HPDE6-E6E7 (cell line): ENCODE data around the gene SLC7A4.
A peak's percentile ranks its signal among the peaks of the same experiment; 100 is the strongest.
"Not testable (repeated sequence)": the region's sequence is repeated elsewhere in the genome, so short reads cannot be mapped to it uniquely, and the experiment has no call there.

Source experiments
- DNase-seq: peaks from one replicate; pipeline ENCODE4 v3.0.0; 2011; ENCODE audit warnings: missing footprints; ENCODE audit errors: extremely low spot score

The SLC7A4 gene

DNA sequence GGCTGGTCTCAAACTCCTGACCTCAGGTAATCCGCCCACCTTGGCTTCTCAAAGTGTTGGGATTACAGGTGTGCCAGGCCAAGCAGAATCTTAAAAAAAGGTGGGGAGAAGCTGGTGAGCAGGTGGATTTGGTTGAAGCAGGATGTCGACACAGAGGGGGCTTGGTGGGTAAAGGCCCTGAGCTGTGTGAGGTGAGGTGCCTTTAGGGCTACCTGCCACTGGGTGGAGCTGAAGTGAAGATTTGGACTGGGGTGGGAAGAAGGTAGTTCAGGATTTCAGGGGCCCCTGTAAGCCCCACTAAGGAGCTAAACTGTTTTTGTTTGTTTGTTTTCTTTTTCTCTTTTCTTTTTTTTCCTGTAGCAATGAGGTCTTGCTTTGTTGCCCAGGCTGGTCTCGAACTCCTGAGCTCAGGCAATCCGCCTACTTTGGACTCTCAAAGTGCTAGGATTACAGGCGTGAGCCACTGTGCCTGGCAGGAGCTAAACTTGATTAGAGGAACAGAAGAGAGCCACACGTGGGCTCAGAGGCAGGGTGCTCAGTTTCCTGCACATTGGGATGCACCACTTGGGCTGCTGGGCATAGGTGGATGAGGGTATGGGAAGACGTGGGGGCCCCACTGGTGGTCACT lies 11.4 kb downstream of the SLC7A4 start:
- no peak for DNase-seq

DNA sequence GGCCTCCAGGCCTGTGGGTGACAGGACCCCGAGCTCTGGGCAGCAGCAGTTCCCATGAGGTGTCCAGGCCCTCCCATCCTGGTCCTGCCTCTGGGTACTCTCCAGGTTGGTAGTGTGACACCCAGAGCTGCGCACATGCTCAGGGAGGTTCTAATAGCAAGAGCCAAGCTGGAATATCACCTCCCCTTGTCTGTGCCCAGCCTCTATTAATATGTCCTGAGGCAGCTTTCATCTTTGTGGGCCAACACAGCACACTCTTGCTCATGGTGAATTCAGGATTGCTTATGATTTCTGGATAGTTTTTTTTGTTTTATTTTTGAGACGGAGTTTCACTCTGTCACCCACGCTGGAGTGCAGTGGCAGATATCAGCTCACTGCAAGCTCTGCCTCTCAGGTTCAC lies 14.0 kb downstream of the SLC7A4 start:
- DNase-seq: no peak

DNA sequence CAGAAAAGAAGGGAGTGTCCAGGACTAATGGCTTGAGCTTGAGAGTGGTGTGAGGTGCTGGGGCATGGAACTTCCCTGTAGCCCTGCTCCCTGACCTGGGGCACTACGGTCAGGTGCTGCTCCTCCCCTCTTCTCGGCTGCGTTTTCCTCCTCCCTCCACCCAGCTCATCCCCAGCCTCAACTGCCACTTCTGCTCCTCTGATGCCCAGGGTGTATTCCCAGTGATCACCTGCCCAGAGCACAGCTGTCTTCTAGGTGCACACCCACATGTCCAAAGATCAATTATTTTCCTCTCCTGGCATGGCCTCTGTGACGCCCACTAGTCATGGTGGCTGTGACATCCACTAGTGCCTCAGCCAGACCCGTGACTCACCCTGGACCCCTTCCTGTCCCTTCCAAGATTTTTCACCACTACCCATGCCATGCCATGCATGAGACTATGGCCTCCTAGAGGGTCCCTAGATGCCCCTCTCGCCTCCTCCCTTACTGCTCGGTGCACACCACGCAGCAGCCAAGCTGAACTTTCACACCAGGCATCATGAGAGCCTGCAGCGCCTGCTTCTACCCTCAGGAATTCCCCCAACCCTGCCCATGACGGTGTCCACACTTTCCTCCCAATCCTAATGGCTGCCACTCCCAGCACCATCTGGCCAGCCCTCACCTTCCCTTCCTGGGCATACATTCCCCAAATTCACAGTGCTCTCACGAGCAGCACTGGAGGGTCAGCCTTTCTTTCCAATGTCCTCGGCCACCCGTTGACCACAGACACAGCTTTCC lies 15.5 kb downstream of the SLC7A4 start:
- no peak for DNase-seq

DNA sequence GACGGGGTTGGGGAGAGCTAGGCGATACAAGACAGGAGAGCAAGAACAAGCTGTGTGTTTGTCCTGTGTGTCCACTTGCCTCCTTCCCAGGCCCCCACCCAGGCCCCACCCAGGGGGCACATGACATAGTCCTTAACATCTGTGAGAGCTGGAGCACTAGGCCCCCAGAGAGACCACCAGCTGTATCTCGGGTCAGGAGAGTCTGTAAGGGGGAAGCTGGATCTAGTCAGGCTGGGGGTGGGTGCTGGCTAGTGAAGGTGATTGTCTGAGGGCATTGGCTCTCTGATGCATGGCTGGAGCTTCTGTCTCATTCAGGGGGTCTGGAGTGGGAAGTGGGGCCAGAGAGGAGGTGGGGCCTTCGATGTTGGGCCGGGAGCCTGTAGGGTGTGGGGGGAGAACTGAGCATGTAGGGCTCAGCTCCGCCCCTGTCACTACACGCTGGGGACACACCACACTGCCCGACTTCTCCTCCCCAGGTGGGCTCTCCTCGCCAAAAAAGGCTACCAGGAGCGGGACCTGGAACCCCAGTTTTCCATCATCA lies 16.8 kb downstream of the SLC7A4 start:
- DNase-seq: no peak

DNA sequence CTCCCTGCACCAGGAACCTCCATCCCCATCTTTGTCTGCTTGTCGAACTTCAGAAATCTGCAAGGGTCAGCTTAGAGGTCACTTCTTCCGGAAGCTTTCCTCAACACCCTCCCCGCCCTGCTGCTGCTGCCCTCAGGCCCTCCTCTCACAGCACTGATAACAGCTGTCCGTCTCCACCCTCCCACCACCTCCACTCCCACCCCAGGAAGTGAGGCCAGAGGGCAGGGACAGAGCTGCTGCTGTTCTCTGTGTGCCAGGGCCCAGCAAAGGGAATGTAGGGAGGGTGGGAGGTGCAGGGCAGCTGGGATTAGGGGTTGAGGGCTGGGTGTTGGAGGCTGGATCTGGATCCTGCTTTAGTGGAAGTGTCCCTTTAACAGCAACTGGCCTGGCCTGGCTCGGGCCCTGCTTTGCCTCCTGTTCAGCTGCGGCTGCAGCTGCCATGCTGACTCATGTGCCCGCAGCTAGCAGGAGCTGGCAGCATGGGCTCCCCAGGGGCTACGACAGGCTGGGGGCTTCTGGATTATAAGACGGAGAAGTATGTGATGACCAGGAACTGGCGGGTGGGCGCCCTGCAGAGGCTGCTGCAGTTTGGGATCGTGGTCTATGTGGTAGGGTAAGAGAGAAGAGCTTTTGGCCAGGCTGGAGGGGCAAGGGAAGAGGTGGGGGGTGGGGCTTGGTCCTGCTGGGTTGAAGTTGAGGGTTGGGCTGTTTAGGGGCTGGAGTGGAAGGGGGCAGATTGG lies 17.5 kb downstream of the SLC7A4 start, which contains the start of gene P2RX6:
Gene P2RX6 (plus strand): TSS at position 440 of the 740 bp plus-strand sequence. CDS start 10 bp downstream, at position 450.
- DNase-seq: no peak

DNA sequence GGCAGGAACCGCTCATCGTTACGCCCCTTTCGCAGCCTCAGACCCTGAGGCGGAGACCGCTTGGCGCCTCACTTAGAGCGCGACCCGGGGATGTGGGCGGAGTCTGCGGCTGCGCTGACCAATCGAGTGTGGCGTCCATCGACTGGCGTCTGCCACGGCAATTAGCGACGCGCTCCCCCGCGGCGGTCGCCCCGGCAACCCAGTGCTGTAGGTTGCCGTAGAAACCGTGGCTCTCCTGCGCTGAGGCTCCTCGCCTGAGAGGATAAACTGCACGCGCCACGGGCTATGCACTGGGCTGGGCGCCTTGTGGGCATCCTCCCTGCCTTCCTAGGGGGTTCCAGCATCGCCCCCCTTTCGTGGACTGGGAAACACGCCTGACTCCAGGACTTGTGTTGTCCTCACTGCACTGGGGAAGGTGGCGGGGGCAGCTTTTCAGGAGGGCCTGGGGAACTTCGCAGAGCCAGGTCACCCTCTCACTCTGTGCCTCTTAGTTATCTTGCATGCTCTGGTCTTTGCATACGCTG lies 18.1 kb downstream of the SLC7A4 start:
- DNase-seq: peak; percentile 69

DNA sequence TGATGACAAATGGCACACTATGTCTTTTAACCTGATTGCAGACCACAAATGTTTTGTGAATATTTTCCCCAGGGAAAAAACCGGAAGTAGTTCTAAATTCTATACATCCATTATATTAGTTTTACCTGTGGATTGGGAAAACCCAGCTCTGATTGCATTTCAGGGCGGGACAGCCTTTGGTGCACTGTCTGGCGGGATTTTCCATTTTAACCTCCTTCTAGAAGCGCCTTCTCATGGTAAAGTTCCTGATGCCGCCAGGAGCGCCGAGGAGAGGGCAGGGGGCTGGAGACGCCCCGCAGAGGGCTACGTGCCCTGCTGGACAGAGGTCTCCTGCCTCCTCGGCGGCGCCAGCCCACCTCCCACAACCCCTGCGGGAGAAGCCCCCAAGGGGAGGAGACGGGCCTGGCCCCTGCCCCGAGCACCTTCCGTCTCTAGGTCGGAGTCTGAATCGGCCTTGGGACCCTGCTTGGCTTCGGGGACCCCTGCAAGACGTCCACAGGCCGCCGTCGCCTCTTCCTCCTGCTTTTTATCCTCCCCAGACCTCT lies 18.6 kb downstream of the SLC7A4 start:
- no peak for DNase-seq

DNA sequence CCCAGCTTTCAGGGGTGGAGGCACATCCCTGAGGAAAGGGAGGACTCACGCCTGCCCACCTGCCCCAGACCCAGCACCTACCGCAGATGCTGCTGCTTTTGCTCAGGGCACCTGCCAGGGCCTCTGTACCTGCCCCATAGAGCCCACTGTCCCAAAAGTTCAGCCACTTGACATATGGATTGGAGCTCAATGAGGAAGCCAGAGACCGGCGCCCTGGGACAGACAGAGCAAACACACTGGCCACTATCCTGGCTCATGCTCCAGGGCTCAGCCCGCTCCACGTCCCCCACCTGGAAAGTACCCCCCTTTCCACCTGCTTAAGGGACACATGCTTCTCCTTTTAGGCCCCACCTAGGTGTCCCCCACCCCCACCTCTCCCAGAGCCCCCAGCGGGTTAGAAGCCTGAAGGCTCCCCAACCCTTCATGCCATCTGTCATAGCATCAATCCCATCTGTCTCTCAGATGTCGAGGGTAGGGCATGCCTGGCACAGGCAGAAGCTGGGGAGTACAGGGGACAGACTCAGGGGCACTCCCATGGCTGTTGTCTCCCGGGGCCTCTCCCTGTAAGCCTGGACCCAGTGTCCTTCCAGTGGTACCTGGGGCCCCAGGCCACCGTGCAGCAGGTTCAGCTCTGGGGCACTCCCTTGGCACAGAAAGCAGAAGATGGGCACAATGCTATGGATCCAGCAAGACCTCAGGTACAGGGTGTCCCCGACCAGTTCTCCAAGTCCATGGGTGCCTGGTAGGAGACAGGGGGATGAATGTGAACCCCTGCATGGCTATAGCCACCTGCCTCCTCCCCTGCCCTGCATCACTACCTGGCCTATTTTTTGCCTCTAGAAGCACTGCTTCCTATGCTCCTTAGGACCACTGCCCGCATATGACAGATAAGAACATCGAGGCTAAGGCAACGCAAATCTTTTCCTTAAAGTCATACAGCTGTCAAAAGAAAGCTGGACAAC lies 19.6 kb downstream of the SLC7A4 start:
- DNase-seq: no peak

DNA sequence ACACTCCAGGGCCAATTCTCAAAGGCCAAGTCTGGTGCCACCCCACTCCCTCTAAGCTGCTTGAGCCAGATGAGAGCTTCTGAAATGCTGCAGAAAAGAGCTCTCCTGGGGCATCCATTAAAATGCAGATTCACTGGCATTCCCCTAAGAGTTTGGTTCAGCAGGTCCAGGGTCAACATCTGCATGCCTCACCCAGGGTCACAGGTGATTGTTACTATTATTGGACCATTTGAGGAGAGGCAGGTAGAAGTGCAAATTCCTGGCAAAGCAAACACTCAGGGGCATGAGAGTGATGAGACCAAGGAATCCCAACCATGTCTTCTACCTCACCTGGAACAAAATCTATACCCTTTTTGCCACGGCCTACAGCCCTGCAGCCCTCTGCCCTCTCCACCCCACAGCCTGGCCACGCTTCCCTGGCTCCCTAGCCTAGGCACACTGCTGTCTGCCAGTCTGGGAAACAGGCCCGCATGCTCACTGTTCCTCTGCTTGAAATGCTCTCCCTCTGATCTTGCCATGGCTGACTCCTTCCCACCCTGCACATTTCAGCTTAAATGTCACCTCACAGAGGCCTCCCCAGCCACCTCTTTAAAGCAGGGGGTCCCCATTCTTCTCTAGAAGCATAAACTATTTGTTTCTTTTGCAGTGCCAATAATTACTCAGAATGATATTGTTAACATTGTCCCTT lies 21.8 kb downstream of the SLC7A4 start:
- DNase-seq: no peak

DNA sequence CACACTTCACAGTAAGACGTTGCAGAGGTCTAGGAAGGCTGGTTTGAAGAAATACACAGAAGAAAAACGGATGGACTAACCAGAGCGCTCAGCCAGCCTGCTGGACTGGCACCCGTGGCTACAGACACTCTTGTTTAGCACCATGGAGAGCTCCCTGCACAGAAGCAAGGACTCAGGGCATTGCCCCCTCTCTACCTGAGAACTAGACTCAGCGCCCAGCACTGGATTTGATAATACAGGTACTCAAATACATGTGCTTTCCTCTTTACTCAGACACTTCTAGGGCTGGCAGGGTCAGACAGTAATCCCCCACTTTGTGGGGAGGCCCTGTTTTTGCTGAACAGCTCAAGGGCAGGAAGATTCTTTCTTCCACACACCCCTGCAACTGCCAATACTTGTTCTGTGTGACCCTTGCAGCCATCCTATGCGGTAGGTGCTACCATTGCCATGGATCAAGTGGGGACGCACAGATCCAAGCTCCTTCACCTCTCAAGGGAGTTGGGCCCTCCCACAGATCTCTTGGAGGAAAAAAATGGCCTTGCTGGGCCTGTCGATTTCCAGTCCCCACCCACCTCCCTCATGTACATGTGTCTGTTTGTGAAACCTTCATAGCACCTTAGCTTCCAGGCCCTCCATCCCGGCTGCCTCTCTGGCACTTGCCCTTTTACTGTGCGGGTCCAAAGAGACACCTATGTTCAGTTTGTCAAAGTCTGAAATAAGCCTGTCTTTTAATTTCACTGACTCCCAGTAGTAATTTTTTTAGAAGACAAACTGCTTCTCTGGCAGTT lies 22.5 kb downstream of the SLC7A4 start:
- no peak for DNase-seq

DNA sequence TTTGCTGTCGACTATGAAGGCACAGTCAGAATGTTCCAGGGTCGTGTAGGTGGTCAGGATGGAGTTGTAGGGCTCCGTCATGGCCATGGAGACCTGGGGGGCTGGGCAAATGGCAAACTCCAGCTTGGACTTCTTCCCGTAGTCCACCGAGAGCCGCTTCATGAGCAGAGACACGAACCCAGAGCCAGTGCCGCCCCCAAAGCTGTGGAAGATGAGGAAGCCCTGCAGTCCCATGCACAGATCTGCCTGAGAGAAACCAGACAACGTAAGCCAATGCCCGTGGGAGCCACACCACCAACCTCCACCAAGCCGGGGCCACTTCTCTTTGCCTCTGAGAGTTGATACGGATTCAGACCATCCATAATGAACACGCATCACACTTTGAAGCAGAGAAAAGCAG lies 23.2 kb downstream of the SLC7A4 start:
- not testable (repeated sequence) for DNase-seq

DNA sequence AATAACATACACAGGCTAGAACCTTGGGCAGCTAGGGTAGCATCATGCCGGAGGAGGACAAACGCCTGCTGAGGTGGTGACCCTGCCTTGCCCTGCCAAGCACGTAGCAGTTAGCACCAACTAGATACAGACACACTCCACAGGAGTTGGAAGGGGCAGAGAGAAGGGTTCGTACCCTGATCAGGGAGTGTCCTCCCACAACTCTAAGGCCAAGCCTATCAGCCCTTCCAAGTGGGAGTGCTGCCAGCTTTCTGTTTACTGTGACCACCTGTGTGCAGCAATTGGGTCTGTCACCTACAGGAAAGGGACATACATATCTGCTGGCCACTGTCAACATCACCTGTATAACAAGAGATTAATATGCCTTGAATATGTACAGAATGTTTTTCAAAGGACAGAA lies 28.6 kb downstream of the SLC7A4 start:
- DNase-seq: no peak

DNA sequence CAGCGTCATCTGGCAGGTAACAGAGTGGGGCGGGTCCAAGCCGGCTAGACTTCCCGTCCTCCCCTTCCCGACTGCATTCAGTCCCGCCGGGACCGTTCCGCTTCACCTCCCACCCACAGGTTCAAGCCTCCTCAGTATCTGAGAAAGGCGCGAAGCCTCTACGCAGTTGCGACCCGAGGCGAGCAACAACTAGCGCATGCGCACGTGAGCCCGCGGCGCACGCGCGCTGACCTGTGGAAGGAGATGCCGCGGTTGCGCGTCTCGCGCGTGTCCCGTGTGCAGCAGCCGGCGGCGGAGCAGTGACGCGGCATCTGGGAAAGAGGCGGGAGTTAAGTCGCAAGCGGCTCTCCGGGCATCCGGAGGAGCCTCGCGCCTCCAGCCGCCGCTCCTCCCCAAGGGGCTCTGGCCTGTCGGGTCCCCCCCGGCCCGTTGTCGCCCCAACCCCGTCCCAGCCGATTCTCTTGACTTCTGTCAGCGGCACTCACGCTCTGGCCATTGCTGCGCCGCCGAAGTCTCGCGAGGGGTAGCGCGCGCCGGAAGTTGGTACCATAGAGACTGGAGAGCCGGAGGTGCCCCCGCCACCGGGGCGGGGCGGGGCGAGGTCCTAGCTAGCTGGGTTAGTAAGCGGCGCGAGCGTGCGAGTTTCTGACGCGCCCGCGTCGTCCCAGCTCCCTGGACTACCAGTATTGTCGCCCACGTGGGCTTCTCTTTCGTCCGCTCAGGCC lies 30.6 kb downstream of the SLC7A4 start, which contains the start of gene THAP7:
Gene THAP7 (minus strand): TSS at position 518 of the 725 bp plus-strand sequence. CDS start 207 bp downstream, at position 311.
- DNase-seq: peak; percentile 92

DNA sequence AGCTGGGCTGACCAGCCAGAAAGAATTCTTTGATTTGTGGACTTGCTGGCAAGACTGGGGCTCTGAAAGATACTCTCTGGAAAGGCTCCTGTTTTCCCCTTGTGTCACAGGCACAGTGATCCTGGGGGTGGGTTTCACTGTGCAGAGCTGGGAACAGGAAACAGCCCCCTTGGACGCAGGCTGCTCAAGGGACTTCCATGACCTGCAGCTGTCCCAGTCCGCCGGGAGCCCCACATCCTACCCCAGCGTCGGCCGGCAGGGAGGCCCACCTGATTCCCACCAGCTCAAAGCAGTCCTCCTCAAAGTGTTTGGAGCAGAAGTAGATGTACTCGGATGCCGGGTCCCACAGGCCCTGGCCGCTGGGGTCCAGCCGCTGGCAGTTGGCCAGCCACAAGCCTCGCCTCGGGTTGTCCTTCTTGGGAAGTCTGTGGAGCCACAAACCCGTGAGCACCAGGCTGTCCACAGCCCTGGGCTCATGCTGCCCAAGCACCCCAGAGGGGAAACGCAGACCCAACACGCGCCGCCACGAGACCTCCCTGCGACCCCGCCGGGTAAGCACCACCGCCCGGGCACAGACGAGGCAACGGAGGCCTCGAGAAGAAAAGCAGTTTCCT lies 31.3 kb downstream of the SLC7A4 start:
- DNase-seq: no peak

DNA sequence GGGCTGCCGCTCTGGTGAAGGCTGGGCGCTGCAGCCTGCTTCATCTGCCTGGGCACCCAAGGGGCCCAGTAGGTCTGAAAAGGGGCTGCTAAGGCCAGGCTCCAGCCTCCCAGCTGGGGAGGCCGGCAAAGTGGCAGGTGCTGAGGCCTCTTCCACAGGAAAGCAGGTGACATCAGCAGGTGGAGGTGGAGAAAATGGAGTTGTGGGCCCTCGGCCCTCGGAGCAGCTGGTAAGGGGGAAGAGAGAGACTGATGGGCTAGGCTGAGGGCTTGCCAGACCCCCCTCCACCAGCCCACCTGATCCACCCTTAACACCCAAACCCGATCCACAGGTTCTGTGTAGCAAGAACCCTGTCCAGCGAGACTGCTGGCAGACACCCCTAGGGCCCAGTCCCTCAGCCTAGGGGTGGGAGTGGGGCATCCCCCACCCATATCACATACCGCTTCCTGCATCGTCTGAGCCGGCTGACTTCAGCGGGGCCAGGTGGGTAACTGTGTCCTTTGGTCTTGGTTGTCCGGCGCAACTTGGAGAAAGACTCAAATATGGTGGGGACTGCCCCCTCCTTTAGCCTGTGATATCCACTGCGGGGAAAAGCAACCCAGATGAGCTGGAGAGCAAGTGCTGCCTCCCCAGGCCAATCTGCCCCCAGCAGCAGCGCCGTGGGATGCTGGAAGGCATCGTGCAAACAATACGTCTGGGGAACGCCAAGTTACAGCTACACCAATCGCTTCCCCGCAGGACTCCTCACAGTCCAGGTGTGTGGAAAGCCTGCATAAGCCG lies 32.0 kb downstream of the SLC7A4 start:
- DNase-seq: no peak

DNA sequence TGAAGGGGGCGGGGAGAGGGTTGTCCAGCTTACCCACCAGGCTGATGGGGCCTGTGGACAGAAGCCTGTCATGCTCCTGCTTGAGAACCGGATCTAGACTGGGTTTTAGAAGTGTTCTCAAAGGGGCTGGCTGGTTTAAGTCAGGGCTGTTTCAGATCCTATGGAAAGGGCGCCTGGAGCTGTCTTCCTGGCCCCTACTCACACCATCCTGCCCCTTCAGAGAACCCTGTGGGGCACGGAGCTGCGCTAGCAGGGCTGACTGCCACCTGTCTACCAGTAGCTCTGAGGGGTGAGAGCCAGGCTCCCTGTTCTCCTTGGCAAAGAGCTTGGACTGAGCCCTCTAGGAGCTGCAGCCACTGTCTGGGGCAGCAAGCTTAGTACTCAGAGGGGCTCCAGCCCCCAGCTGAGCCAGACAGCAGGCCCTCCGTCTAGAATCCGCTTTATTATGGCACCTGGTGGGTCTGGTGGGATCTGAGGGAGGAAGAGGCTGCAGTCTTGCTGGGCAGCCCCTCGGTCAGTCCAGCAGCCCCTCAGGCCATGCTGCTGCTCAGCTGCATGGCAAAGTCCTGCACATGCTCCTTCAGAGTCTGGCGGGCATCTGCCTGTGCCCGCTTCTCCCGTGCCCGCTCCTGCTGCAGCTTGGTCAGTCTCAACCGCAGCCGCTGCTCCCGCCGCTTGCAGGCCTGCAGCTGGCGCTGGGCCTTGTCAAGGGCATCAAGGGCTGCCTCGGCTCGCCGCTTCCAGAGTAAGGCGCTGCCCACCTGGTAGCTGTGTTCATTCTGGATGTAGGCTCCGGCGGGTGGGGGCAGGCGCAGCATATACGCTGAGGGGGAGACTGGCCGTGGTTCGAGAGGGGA lies 32.8 kb downstream of the SLC7A4 start:
- DNase-seq: no peak
